Endothelial cell (in vitro differentiated cells): ENCODE data around the gene ZMIZ1. TPM values are rescaled to one million over a fixed set of nuclear protein-coding genes. Genes with fewer than 3 reads are reported as not detected.

Experiments used
- DNase-seq: peaks from one replicate; pipeline ENCODE4 v3.0.0; 2021; ENCODE audit warnings: low spot score
- H3K27ac Mint-ChIP-seq: one replicate; pipeline ENCODE4 v1.8.0; 2021; ENCODE audit warnings: mixed read lengths, inconsistent platforms; ENCODE audit not compliant: unreplicated experiment
- H3K27me3 Mint-ChIP-seq: one replicate; pipeline ENCODE4 v1.8.0; 2021; ENCODE audit warnings: mild to moderate bottlenecking, moderate library complexity, mixed read lengths, inconsistent platforms; ENCODE audit not compliant: unreplicated experiment
- H3K36me3 Mint-ChIP-seq: one replicate; pipeline ENCODE4 v1.8.0; 2021; ENCODE audit warnings: mild to moderate bottlenecking, low read depth, mixed read lengths, inconsistent platforms; ENCODE audit not compliant: unreplicated experiment
- H3K4me1 Mint-ChIP-seq: one replicate; pipeline ENCODE4 v1.8.0; 2021; ENCODE audit warnings: mild to moderate bottlenecking, mixed read lengths, inconsistent platforms; ENCODE audit not compliant: unreplicated experiment
- H3K4me3 Mint-ChIP-seq: one replicate; pipeline ENCODE4 v1.8.0; 2021; ENCODE audit warnings: mild to moderate bottlenecking, mixed read lengths, inconsistent platforms; ENCODE audit not compliant: unreplicated experiment
- H3K9me3 Mint-ChIP-seq: one replicate; pipeline ENCODE4 v1.8.0; 2021; ENCODE audit warnings: mixed read lengths, inconsistent platforms; ENCODE audit not compliant: unreplicated experiment
- total RNA-seq: library from RNA; stranded (reverse); fragmentation: NEBNext Ultra II Directional; extraction: Animal tissue kit (Norgen Biotek cat#: 25700); gene quantifications from one replicate; pipeline ENCODE4 v1.2.1, GENCODE V29; 2021; ENCODE audit not compliant: unreplicated experiment
- TF ChIP-seq, protein P1 (sequence below): fragments of 200-600 bp; sonication (generic); IDR thresholded peaks from one replicate; pipeline ENCODE4 v1.5.0; 2021; ENCODE audit warnings: antibody characterized with exemption; ENCODE audit not compliant: unreplicated experiment

The ZMIZ1 gene
- total RNA-seq, 1 donor from 2014 or later = 102 TPM

DNA sequence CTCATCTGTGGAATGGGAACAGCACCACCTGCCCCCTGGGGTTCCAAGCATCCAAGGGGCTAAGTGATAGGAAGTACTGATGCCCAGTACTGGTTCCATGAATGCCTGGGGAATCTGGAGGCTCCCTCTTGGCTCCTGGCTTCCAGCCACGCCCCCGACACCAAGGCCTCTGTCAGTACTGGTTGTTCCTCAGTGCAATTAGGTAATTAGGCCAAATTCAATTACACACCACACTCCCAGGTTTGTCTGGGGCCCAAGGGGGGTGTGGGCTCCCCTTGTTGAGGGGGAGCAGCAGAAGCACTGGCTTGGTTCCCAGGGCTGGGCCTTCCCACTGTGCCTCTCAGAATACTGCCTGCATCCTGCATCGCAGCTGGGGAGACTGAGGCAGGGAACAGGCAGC is 164.1 kb downstream of the ZMIZ1 start:
- no peak for DNase-seq
- TF ChIP-seq, protein P1, sequence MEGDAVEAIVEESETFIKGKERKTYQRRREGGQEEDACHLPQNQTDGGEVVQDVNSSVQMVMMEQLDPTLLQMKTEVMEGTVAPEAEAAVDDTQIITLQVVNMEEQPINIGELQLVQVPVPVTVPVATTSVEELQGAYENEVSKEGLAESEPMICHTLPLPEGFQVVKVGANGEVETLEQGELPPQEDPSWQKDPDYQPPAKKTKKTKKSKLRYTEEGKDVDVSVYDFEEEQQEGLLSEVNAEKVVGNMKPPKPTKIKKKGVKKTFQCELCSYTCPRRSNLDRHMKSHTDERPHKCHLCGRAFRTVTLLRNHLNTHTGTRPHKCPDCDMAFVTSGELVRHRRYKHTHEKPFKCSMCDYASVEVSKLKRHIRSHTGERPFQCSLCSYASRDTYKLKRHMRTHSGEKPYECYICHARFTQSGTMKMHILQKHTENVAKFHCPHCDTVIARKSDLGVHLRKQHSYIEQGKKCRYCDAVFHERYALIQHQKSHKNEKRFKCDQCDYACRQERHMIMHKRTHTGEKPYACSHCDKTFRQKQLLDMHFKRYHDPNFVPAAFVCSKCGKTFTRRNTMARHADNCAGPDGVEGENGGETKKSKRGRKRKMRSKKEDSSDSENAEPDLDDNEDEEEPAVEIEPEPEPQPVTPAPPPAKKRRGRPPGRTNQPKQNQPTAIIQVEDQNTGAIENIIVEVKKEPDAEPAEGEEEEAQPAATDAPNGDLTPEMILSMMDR = no peak
- no peaks in the 10 kb centered on the region for H3K9me3 Mint-ChIP-seq
- H3K36me3 Mint-ChIP-seq = peaks cover 15% of the 10 kb centered on the region
- H3K27ac Mint-ChIP-seq = no peak overlapping the region
- H3K4me1 Mint-ChIP-seq = peaks cover 58% of the 10 kb centered on the region
- H3K4me3 Mint-ChIP-seq = no peak overlapping the region
- H3K27me3 Mint-ChIP-seq = peaks cover 4% of the 10 kb centered on the region

DNA sequence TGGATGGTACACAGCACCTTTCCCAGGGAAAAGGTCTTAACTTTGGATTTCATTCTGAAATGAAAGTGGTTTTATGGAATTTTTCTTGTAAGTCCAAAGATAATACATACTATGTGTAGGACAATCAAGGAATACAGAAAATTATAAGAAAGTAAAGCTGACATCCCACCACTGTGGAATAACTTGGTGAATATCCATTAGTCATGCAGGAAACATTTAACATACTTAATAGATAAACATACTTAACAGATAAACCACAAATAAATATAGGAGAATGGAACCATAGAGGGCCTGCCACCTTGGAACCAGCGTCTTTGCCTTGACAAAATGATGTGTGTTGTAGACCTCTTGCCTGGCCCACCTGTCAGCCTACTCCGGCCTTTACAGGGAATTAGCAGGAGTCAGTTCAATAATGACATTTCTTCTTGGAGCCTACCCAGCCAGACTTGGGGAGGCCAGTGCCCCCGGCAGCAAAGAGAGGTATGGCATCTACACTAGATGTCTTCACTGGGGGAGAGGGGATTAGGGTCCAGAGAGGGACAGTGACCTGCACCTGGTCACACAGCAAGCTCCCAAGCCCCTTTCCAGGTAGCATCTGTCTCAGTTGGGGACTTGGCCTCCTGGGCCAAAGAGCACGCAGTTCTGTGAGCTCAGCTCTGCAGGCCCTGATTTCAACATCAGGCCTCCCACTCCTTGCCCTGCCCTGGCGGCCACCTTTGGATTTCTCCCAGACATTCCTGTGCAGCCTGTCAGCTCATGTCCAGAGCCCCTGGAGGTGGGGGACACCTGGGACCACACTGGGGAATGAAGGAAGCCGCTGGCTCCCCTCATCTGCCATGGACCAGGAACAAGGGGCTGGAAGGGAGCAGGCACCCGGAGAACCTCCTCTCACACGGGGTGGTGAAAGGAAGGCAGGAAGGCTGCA is 165.9 kb downstream of the ZMIZ1 start:
- peaks cover 4% of the 10 kb centered on the region for H3K27me3 Mint-ChIP-seq
- H3K4me1 Mint-ChIP-seq = peaks cover 55% of the 10 kb centered on the region

DNA sequence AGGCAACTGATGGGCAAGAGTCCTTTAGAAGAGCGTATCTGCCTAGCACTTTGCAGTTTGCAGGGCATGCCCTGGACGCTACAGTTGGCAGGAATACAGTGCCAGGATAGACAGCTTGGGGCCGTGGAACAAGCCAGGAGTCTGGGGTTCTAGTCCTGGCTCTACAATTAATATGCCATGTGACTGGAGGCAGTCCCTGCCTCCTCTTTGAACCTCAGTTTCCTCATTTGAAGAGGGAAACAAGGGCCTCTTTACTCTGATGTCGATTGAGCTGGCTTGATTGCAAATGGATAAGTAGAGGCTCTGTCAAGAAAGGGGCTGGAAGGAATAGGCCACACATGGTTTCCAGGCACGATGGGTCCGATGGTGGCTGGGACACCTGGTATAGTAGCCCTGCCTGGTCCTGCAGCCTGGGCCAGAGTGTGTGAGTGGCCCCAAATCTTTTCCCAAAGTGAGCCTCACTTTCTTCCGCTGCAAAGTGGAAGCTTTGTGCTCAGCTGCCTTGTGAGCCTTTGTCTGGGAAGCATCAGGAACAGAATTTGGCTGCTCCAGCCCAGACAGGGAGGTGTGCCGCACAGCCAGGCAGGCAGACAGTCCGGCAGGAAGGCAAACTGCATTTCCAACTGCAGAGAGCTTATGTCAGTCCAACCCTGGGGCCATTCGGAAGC is 167.1 kb downstream of the ZMIZ1 start:
- Mint-ChIP-seq H3K36me3 (peaks cover 17% of the 10 kb centered on the region), H3K27ac (peak overlapping the region; percentile 74), H3K4me1 (peaks cover 54% of the 10 kb centered on the region), H3K27me3 (peaks cover 8% of the 10 kb centered on the region), H3K4me3 (no peak overlapping the region), H3K9me3 (no peaks in the 10 kb centered on the region)
- DNase-seq = no peak
- TF ChIP-seq, protein P1 = no peak

More for the DNA sequence above, 165.9 kb downstream of the ZMIZ1 start:
- Mint-ChIP-seq H3K36me3 (peaks cover 15% of the 10 kb centered on the region), H3K27ac (peak overlapping the region; percentile 57), H3K9me3 (no peaks in the 10 kb centered on the region), H3K4me3 (no peak overlapping the region)
- DNase-seq = no peak
- TF ChIP-seq, protein P1 = no peak

DNA sequence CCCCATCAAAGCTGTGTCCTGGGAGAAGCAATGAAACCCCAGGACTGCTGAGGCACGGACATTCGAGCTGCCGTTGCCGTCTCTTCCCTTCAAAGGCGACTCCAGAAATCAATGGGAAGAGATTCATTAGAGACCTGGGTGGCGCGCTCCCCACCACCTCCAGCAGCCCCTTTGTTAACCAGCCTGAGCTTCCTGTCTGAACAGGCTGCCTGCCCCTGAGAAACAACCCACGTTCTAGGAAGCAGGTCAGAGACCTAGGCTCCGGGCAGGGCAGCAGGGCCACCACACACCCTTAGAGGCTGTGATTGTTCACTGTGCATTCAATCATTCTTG is 167.6 kb downstream of the ZMIZ1 start:
- TF ChIP-seq, protein P1 = no peak
- peaks cover 19% of the 10 kb centered on the region for H3K36me3 Mint-ChIP-seq
- DNase-seq = no peak
- H3K4me1 Mint-ChIP-seq = peaks cover 59% of the 10 kb centered on the region
- no peaks in the 10 kb centered on the region for H3K9me3 Mint-ChIP-seq
- H3K27me3 Mint-ChIP-seq = peaks cover 13% of the 10 kb centered on the region
- H3K27ac Mint-ChIP-seq = peak overlapping the region; percentile 74
- no peak overlapping the region for H3K4me3 Mint-ChIP-seq
